Mesothelial cell of epicardium (in vitro differentiated cells): ENCODE data around the gene CCT5. TPM values are rescaled to one million over a fixed set of nuclear protein-coding genes. Genes with fewer than 3 reads are reported as not detected.

Source experiments
- DNase-seq, 2 experiments: peaks; one replicate each; pipeline ENCODE4 v3.0.0; 2021; ENCODE audit warnings: low spot score in 2 of 2; ENCODE audit not compliant: unreplicated experiment in 2 of 2
- H3K27ac Mint-ChIP-seq: 2 replicates; pipeline ENCODE4 v1.8.0; 2021; ENCODE audit warnings: mixed read lengths
- H3K27me3 Mint-ChIP-seq: 2 replicates; pipeline ENCODE4 v1.8.0; 2021; ENCODE audit warnings: low read depth, mixed read lengths
- H3K36me3 Mint-ChIP-seq: 2 replicates; pipeline ENCODE4 v1.8.0; 2021; ENCODE audit warnings: mixed read lengths
- H3K4me1 Mint-ChIP-seq: 2 replicates; pipeline ENCODE4 v1.8.0; 2021; ENCODE audit warnings: mixed read lengths
- H3K4me3 Mint-ChIP-seq: 2 replicates; pipeline ENCODE4 v1.8.0; 2021; ENCODE audit warnings: mild to moderate bottlenecking, moderate library complexity, mixed read lengths
- H3K9me3 Mint-ChIP-seq: 2 replicates; pipeline ENCODE4 v1.8.0; 2021; ENCODE audit warnings: mixed read lengths
- CTCF ChIP-seq: fragments of 200-600 bp; sonication (generic); IDR thresholded peaks from one replicate; pipeline ENCODE4 v1.5.0; 2021; ENCODE audit warnings: antibody characterized with exemption; ENCODE audit not compliant: unreplicated experiment
- total RNA-seq: library from RNA; stranded (reverse); gene quantifications from 3 replicates; pipeline ENCODE4 v1.2.1, GENCODE V29; 2021

The CCT5 gene
- total RNA-seq, 1 donor from 2014 or later = 141 TPM

GRCh38 chr5:10248378-10249260 lies 1.5 kb upstream of the CCT5 start:
- H3K4me3 Mint-ChIP-seq = peak overlapping the region; percentile 78
- H3K27ac Mint-ChIP-seq = peak overlapping the region; percentile 100
- H3K4me1 Mint-ChIP-seq = peaks cover 27% of the 10 kb centered on the region
- H3K9me3 Mint-ChIP-seq = no peaks in the 10 kb centered on the region
- TF ChIP-seq CTCF = no peak
- DNase-seq = no peak
- H3K36me3 Mint-ChIP-seq = peaks cover 9% of the 10 kb centered on the region
- H3K27me3 Mint-ChIP-seq = no peaks in the 10 kb centered on the region

DNA sequence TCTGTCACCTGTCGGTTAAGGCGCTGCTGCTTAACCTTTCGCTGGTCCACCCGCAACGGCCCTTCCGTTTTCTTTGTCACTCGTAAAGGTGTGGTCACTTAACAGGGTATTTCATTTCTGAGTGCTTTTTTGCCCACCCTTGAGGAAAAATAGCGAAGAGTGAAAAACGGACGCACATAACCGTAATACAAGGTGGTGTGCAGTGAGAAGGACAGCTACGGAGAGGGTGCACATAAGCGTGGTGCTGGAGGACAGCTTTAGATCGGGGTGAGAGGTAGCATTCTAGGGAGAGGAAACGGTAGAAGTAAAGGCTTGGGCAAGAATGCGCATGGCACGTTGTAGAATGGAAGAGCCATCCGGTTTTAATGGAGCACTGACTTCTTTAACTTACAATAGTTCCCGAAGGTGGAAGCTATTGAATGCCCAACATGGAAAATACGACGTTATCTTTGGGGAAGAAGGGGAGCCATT lies 761 bp downstream of the CCT5 start:
- no peaks in the 10 kb centered on the region for H3K27me3 Mint-ChIP-seq
- peak overlapping the region; percentile 51 for H3K27ac Mint-ChIP-seq
- H3K36me3 Mint-ChIP-seq = peaks cover 17% of the 10 kb centered on the region

DNA sequence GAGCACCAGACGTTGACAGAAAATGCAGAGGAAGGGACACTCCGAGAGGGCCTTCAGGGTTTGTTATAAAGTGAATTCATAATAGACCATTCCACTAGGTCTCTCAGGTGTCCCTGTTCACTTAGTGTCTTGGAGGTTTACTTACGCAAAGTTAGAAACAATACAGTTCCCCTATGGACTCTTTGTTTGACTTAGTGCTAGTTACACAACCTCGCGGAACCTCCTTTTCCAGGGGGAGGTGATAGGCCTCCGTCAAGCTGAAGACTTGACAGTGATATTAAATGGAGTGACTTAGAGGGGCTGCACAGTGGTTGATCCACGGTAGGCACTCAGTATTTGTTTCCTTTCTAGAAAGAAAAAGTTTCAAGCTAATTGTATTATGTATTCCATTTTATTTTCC lies 1.3 kb downstream of the CCT5 start:
- Mint-ChIP-seq H3K9me3 (no peaks in the 10 kb centered on the region), H3K27ac (peak overlapping the region; percentile 51)

More for the DNA sequence above, 761 bp downstream of the CCT5 start:
- DNase-seq = no peak
- H3K4me3 Mint-ChIP-seq = peak overlapping the region; percentile 78
- H3K9me3 Mint-ChIP-seq = no peaks in the 10 kb centered on the region
- no peak for TF ChIP-seq CTCF
- peaks cover 29% of the 10 kb centered on the region for H3K4me1 Mint-ChIP-seq

GRCh38 chr5:10253390-10253789 lies 3.3 kb downstream of the CCT5 start:
- Mint-ChIP-seq H3K4me1 (peaks cover 25% of the 10 kb centered on the region), H3K36me3 (peaks cover 26% of the 10 kb centered on the region), H3K9me3 (no peaks in the 10 kb centered on the region), H3K27me3 (no peaks in the 10 kb centered on the region), H3K27ac (no peak overlapping the region), H3K4me3 (no peak overlapping the region)
- no peak for TF ChIP-seq CTCF
- DNase-seq = no peak

More for the DNA sequence above, 1.3 kb downstream of the CCT5 start:
- peaks cover 20% of the 10 kb centered on the region for H3K36me3 Mint-ChIP-seq
- H3K4me3 Mint-ChIP-seq = peak overlapping the region; percentile 78
- no peaks in the 10 kb centered on the region for H3K27me3 Mint-ChIP-seq
- H3K4me1 Mint-ChIP-seq = peaks cover 29% of the 10 kb centered on the region
- no peak for DNase-seq
- no peak for TF ChIP-seq CTCF

- H3K4me1 Mint-ChIP-seq = peaks cover 17% of the 10 kb centered on the region
- H3K27ac Mint-ChIP-seq = no peak overlapping the region
- no peaks in the 10 kb centered on the region for H3K9me3 Mint-ChIP-seq
- no peak for TF ChIP-seq CTCF
- no peak for DNase-seq
- no peaks in the 10 kb centered on the region for H3K27me3 Mint-ChIP-seq
- H3K36me3 Mint-ChIP-seq = peaks cover 32% of the 10 kb centered on the region
- H3K4me3 Mint-ChIP-seq = no peak overlapping the region
Observed at GRCh38 chr5:10254686-10255085, 4.6 kb downstream of the CCT5 start.
